Small intestine (tissue), 7 donors: Measurements from ENCODE around the gene ST13. TPM values are rescaled to one million over a fixed set of nuclear protein-coding genes. Genes with fewer than 3 reads are reported as not detected.
"Not testable (repeated sequence)": the region's sequence is repeated elsewhere in the genome, so short reads cannot be mapped to it uniquely, and the experiment has no call there.

Experiments
- DNase-seq, 2 donors: peaks; one replicate each; pipeline versions ENCODE4 v3.0.0 to v3.0.0-alpha.2; 2013
- FAIRE-seq: peaks from 2 replicates; lab custom pipeline; 2012; peaks lifted over from hg19 to GRCh38; lab: Jason Lieb, UNC
- H3K27ac ChIP-seq, 3 donors: one replicate each; pipeline ENCODE4 v1.5.1; 2013; ENCODE audit warnings: low read length in 2 of 3, mild to moderate bottlenecking in 2 of 3, control low read depth in 1 of 3, inconsistent platforms in 1 of 3, low read depth in 1 of 3, moderate library complexity in 1 of 3
- H3K27me3 ChIP-seq, 3 donors: one replicate each; pipeline ENCODE4 v1.6.1; 2013; ENCODE audit warnings: low read length in 3 of 3, inconsistent platforms in 1 of 3; ENCODE audit not compliant: control insufficient read depth in 3 of 3, insufficient read depth in 3 of 3
- H3K36me3 ChIP-seq, 3 donors: one replicate each; pipeline ENCODE4 v1.6.1; 2013; ENCODE audit warnings: low read length in 3 of 3, inconsistent platforms in 1 of 3, low read depth in 1 of 3, mild to moderate bottlenecking in 1 of 3, moderate library complexity in 1 of 3; ENCODE audit not compliant: control insufficient read depth in 3 of 3, insufficient read depth in 2 of 3
- H3K4me1 ChIP-seq, 3 donors: one replicate each; pipeline ENCODE4 v1.6.1; 2013; ENCODE audit warnings: low read length in 2 of 3, inconsistent platforms in 1 of 3, low read depth in 1 of 3, mild to moderate bottlenecking in 1 of 3, moderate library complexity in 1 of 3; ENCODE audit not compliant: control insufficient read depth in 3 of 3, insufficient read depth in 2 of 3
- H3K4me3 ChIP-seq, 3 donors: one replicate each; pipeline ENCODE4 v1.5.1; 2013; ENCODE audit warnings: low read length in 3 of 3, control low read depth in 1 of 3, inconsistent platforms in 1 of 3, low read depth in 1 of 3, mild to moderate bottlenecking in 1 of 3, moderate library complexity in 1 of 3
- H3K9me3 ChIP-seq, 2 donors: one replicate each; pipeline ENCODE4 v1.6.1; 2013; ENCODE audit warnings: low read depth in 1 of 2, low read length in 1 of 2; ENCODE audit not compliant: control insufficient read depth in 2 of 2, insufficient read depth in 1 of 2
- WGBS, 3 donors: extraction: QIAGEN DNeasy Blood & Tissue Kit; methylation state at CpG; one replicate each; pipeline ENCODE4 v1.1.7; 2013; 5-methylcytosine and 5-hydroxymethylcytosine counted together
- polyA plus RNA-seq, 4 donors: library from polyadenylated mRNA; stranded (reverse) in 3 of 4; unstranded in 1 of 4; fragments of 200-250 nt in 3 of 4; fragments of 120-200 nt in 1 of 4; gene quantifications; one replicate each; pipeline versions ENCODE4 v1.2.1 to v1.2.3, GENCODE V29; 2013
- donor health status: healthy with polysubstance abuse.
- donor health status: control.
- donor health status: control.
- donor health status: Bipolar disorder and iron deficiency.
- donor health status: healthy.

Gene ST13
- polyA plus RNA-seq, 4 donors, result 69.6 to 585 (median 127) TPM

- Histone ChIP-seq H3K27ac (peak overlapping the region in 2 of 3 donors; percentile 24 to 81), H3K36me3 (peaks cover 0 to 20% (median 0%) of the 10 kb centered on the region in 3 donors), H3K4me3 (peak overlapping the region in 2 of 3 donors; percentile 11 to 22), H3K4me1 (peaks cover 0 to 20% (median 0%) of the 10 kb centered on the region in 3 donors), H3K9me3 (no peaks in the 10 kb centered on the region), H3K27me3 (no peaks in the 10 kb centered on the region)
- peak; percentile 69 to 91 for DNase-seq
- no peak for FAIRE-seq
- WGBS, 3 donors, result 16 to 56% (median 37%) methylated on average over 3 of the region's 3 CpGs
Measured at GRCh38 chr22:40877488-40877887, 21.0 kb upstream of the ST13 start.

GRCh38 chr22:40876907-40877306 lies 20.5 kb upstream of the ST13 start:
- DNase-seq (no peak), FAIRE-seq (no peak)
- H3K4me3 ChIP-seq, result peak overlapping the region in 2 of 3 donors; percentile 42 to 48
- 12 to 56% (median 45%) methylated on average over 1 of the region's 1 CpG for WGBS, 3 donors
- H3K36me3 ChIP-seq, result peaks cover 0 to 16% (median 0%) of the 10 kb centered on the region in 3 donors
- peaks cover 0 to 20% (median 0%) of the 10 kb centered on the region in 3 donors for H3K4me1 ChIP-seq
- no peaks in the 10 kb centered on the region for H3K27me3 ChIP-seq
- H3K9me3 ChIP-seq, result no peaks in the 10 kb centered on the region
- H3K27ac ChIP-seq, result peak overlapping the region; percentile 15 to 81 (median 60)

DNA sequence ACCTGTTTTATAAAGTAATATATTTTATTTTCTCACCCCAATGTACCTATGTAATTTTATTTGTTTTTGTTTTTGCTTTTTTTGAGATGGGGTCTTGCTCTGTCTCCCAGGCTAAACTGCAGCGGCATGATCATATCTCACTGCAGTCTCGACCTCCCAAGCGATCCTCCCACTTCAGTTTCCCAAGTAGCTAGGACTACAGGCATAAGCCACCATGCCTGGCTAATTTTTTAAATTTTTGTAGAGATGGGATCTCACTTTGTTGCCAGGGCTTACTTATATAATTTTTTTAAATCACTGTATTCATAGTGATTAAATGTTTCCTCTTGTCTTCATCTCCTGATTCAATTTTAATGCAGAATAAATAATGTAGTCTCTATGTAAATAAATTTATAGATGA lies 18.7 kb upstream of the ST13 start:
- 27 to 78% (median 48%) methylated on average over 3 of the region's 3 CpGs for WGBS, 3 donors
- Histone ChIP-seq H3K4me3 (peak overlapping the region in 2 of 3 donors; percentile 48 to 49), H3K36me3 (peaks cover 0 to 19% (median 0%) of the 10 kb centered on the region in 3 donors), H3K27ac (no peak overlapping the region), H3K9me3 (no peaks in the 10 kb centered on the region), H3K4me1 (peaks cover 0 to 16% (median 0%) of the 10 kb centered on the region in 3 donors), H3K27me3 (no peaks in the 10 kb centered on the region)
- no peak for DNase-seq
- FAIRE-seq, result no peak

DNA sequence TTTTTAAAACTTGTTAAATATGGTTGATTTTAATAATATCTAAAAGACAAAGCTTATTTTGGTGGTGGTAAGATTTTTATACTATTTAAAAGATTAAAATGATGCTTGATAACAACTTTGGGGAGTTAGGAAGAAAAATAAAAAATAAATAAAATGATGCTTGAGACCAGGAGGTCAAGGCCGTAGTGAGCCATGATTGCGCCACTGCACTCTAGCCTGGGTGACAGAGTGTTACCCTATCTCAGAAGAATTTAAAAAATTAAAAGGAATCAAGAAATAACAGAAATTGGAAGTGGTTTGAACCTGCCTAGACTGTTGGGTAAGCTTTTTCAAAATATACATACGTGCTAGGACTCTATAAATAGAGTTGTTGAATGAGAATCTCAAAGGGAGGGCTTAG lies 17.6 kb upstream of the ST13 start:
- DNase-seq (no peak), FAIRE-seq (no peak)
- 92 to 97% (median 93%) methylated on average over 3 of the region's 3 CpGs for WGBS, 3 donors
- H3K27me3 ChIP-seq, result no peaks in the 10 kb centered on the region
- peaks cover 0 to 5% (median 0%) of the 10 kb centered on the region in 3 donors for H3K4me1 ChIP-seq
- H3K27ac ChIP-seq, result no peak overlapping the region
- no peaks in the 10 kb centered on the region for H3K9me3 ChIP-seq
- H3K36me3 ChIP-seq, result peaks cover 0 to 19% (median 0%) of the 10 kb centered on the region in 3 donors
- H3K4me3 ChIP-seq, result no peak overlapping the region

- not testable (repeated sequence) for FAIRE-seq, H3K4me1 ChIP-seq, H3K27me3 ChIP-seq, H3K9me3 ChIP-seq, H3K27ac ChIP-seq, DNase-seq, H3K4me3 ChIP-seq
- 34 to 75% (median 55%) methylated on average over 6 of the region's 6 CpGs for WGBS, 3 donors
- peaks cover 0 to 19% (median 4%) of the 10 kb centered on the region in 3 donors for H3K36me3 ChIP-seq
Measured at GRCh38 chr22:40868379-40868778, 11.9 kb upstream of the ST13 start.

DNA sequence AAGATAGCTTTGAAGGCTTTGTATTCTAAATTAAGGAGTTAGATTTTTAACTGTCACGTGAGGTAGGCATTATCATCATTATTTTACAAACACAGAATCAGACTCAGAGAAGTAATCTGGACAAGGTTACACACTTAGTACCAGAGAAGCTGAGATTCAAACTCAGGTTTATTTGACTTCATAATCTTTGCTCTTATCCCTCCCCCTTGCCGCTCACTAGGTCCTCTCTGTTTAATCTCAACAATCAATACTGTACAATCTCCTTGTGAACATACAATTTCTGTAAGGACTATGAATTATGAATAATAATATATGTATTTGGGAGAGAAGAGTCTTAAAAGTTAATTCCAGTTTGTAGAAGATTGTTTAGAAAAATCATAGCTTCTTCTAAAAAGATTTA lies 10.7 kb upstream of the ST13 start:
- Histone ChIP-seq H3K27ac (no peak overlapping the region), H3K4me1 (peaks cover 0 to 8% (median 2%) of the 10 kb centered on the region in 3 donors), H3K36me3 (peaks cover 0 to 16% (median 4%) of the 10 kb centered on the region in 3 donors), H3K4me3 (no peak overlapping the region), H3K27me3 (no peaks in the 10 kb centered on the region), H3K9me3 (no peaks in the 10 kb centered on the region)
- FAIRE-seq (no peak), DNase-seq (no peak)
- WGBS, 3 donors, result 46 to 77% (median 63%) methylated on average over 2 of the region's 2 CpGs

DNA sequence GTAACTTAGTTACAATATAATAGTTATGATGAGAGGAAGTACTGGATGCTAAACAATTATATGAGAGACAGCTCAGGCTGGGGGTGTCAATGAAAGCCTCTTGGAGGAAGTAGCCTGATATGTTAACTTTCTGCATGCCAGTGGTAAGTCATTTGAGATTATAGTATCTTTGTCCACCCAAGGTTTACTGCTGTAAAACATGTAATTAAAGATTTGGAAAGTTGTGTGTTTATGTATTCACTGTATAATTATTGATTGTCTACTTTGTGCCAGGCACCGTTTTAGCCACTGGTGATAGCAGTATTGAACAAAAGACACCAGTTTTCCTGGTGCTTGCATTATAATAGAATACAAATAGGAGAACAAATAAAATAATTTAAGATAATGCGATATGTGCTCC lies 6.1 kb upstream of the ST13 start:
- peaks cover 3 to 13% (median 4%) of the 10 kb centered on the region in 3 donors for H3K4me1 ChIP-seq
- peaks cover 2 to 9% (median 2%) of the 10 kb centered on the region in 3 donors for H3K36me3 ChIP-seq
- no peak overlapping the region for H3K27ac ChIP-seq
- DNase-seq, result no peak
- no peak for FAIRE-seq
- 66 to 81% (median 75%) methylated on average over 2 of the region's 2 CpGs for WGBS, 3 donors
- no peaks in the 10 kb centered on the region for H3K27me3 ChIP-seq
- no peak overlapping the region for H3K4me3 ChIP-seq
- H3K9me3 ChIP-seq, result no peaks in the 10 kb centered on the region

- no peaks in the 10 kb centered on the region for H3K27me3 ChIP-seq
- H3K36me3 ChIP-seq, result peaks cover 2 to 9% (median 2%) of the 10 kb centered on the region in 3 donors
- H3K4me1 ChIP-seq, result peaks cover 3 to 13% (median 4%) of the 10 kb centered on the region in 3 donors
- FAIRE-seq (no peak), DNase-seq (no peak)
- no peak within 1 kb of the TSS for H3K27ac ChIP-seq
- H3K4me3 ChIP-seq, result no peak within 1 kb of the TSS
- WGBS, 3 donors, result 87 to 95% (median 93%) methylated on average over 3 of the region's 3 CpGs
- no peaks in the 10 kb centered on the region for H3K9me3 ChIP-seq
Measured at GRCh38 chr22:40862013-40862412, 5.6 kb upstream of the ST13 start, which contains the start of gene DNAJB7. DNAJB7 (minus strand) TSS chr22:40862113; CDS start chr22:40861994, 119 bp downstream.
